Astrocyte (in vitro differentiated cells and primary cell): Measurements from ENCODE around the gene DHX29. TPM values are rescaled to one million over a fixed set of nuclear protein-coding genes. Genes with fewer than 3 reads are reported as not detected.
A peak's percentile ranks its signal among the peaks of the same experiment; 100 is the strongest.

Experiments used
- DNase-seq: peaks from one replicate; pipeline ENCODE4 v3.0.0-alpha.2; 2010; ENCODE audit warnings: low read depth
- FAIRE-seq: peaks from 2 replicates; lab custom pipeline; 2011; peaks lifted over from hg19 to GRCh38; lab: Jason Lieb, UNC
- H2AFZ ChIP-seq: 2 replicates; pipeline ENCODE4 v1.6.0; 2012; ENCODE audit warnings: low read depth, low read length, inconsistent platforms
- H3K27ac ChIP-seq: 2 replicates; pipeline ENCODE4 v1.5.1; 2011; ENCODE audit warnings: low read depth, low read length, inconsistent platforms
- H3K27me3 ChIP-seq: 2 replicates; pipeline ENCODE4 v1.6.0; 2011; ENCODE audit warnings: low read length, inconsistent platforms; ENCODE audit not compliant: insufficient read depth
- H3K36me3 ChIP-seq: 2 replicates; pipeline ENCODE4 v1.5.1; 2011; ENCODE audit warnings: low read length, inconsistent platforms; ENCODE audit not compliant: insufficient read depth
- H3K4me1 ChIP-seq: 2 replicates; pipeline ENCODE4 v1.5.1; 2011; ENCODE audit warnings: low read length, inconsistent platforms; ENCODE audit not compliant: insufficient read depth
- H3K4me2 ChIP-seq: 2 replicates; pipeline ENCODE4 v1.6.0; 2012; ENCODE audit warnings: low read length, inconsistent platforms
- H3K4me3 ChIP-seq: 2 replicates; pipeline ENCODE4 v1.5.1; 2011; ENCODE audit warnings: low read depth, mild to moderate bottlenecking, low read length, inconsistent platforms; ENCODE audit not compliant: insufficient read depth
- H3K79me2 ChIP-seq: 2 replicates; pipeline ENCODE4 v1.6.0; 2012; ENCODE audit warnings: mild to moderate bottlenecking, low read length, inconsistent platforms; ENCODE audit not compliant: insufficient read depth
- H3K9ac ChIP-seq: 2 replicates; pipeline ENCODE4 v1.6.0; 2012; ENCODE audit warnings: mild to moderate bottlenecking, low read length, inconsistent platforms
- H3K9me3 ChIP-seq: 2 replicates; pipeline ENCODE4 v1.5.1; 2012; ENCODE audit warnings: low read depth, mild to moderate bottlenecking, low read length, inconsistent platforms; ENCODE audit not compliant: insufficient read depth
- H4K20me1 ChIP-seq: 2 replicates; pipeline ENCODE4 v1.6.0; 2012; ENCODE audit warnings: low read length, inconsistent platforms; ENCODE audit not compliant: insufficient read depth
- H3K27ac Mint-ChIP-seq: one replicate; pipeline ENCODE4 v1.8.0; 2021; ENCODE audit warnings: mild to moderate bottlenecking, mixed read lengths; ENCODE audit not compliant: unreplicated experiment
- H3K27me3 Mint-ChIP-seq: one replicate; pipeline ENCODE4 v1.8.0; 2021; ENCODE audit warnings: low read depth, mixed read lengths; ENCODE audit not compliant: unreplicated experiment
- H3K36me3 Mint-ChIP-seq: one replicate; pipeline ENCODE4 v1.8.0; 2021; ENCODE audit warnings: low read depth, mixed read lengths; ENCODE audit not compliant: unreplicated experiment
- H3K4me1 Mint-ChIP-seq: one replicate; pipeline ENCODE4 v1.8.0; 2021; ENCODE audit warnings: low read depth, mixed read lengths; ENCODE audit not compliant: unreplicated experiment
- H3K4me3 Mint-ChIP-seq: one replicate; pipeline ENCODE4 v1.8.0; 2021; ENCODE audit warnings: mild to moderate bottlenecking, moderate library complexity, mixed read lengths; ENCODE audit not compliant: unreplicated experiment
- H3K9me3 Mint-ChIP-seq: one replicate; pipeline ENCODE4 v1.8.0; 2021; ENCODE audit warnings: mild to moderate bottlenecking, mixed read lengths; ENCODE audit not compliant: unreplicated experiment
- EZH2 ChIP-seq: IDR thresholded peaks from 2 replicates; pipeline ENCODE4 v1.6.1; 2012; ENCODE audit warnings: mild to moderate bottlenecking, low read length, inconsistent platforms; ENCODE audit not compliant: insufficient read depth
- total RNA-seq: library from RNA; stranded (reverse); gene quantifications from 2 replicates; pipeline ENCODE4 v1.2.1, GENCODE V29; 2021
- TF ChIP-seq, protein P1 (sequence below): IDR thresholded peaks from 2 replicates; pipeline ENCODE4 v1.5.1; 2011; ENCODE audit warnings: low read depth, mild to moderate bottlenecking, inconsistent platforms, low read length, moderate library complexity; ENCODE audit not compliant: insufficient read depth

The DHX29 gene
- total RNA-seq, 1 donor from 2014 or later = 27.0 TPM

DNA sequence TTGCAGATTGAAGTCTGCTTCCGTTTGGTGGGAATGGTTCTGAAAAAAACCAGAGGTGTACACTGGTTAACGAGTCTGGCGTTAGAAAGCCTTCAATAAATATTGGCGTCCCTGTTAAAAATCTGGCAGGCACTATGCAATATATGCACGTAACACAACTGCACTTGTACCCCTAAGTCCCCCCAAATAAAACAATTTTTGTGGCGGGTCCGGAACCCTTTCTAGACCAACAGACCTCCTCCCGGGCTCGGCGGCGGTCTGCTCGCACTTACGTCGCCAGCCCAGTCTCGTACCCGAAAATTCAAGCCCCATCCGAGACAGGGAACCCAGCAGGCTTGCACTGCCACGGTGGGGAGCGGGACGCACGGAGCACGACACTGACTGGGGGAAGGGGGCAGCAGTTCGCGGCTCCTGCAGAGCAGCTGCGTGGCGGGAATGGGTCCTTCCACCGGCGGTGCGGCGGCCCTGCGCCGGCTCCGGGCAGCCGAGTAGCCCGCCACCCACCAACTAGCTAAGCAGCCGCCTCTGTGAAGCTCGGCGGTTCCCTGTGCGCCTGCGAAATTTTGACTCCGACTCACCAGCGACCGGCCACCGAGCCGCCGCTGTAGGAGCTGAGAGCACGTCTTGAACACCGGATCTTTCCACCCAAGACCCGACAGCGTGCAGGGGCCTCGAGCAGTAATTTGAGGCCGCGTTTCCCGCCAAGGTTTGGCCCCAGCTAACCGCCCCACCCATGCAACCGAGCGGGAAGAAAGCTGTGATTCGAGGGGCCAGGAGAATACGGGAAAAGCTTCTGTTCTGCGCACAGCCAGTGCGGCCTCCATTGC is 84.3 kb downstream of the DHX29 start:
- Histone ChIP-seq H2AFZ (peak overlapping the region; percentile 35), H3K27me3 (peaks cover 90% of the 10 kb centered on the region), H3K4me3 (no peak overlapping the region), H4K20me1 (peaks cover 10% of the 10 kb centered on the region), H3K36me3 (no peaks in the 10 kb centered on the region), H3K4me2 (peak overlapping the region; percentile 60), H3K9me3 (peaks cover 2% of the 10 kb centered on the region), H3K79me2 (no peaks in the 10 kb centered on the region), H3K27ac (no peak overlapping the region), H3K4me1 (peaks cover 18% of the 10 kb centered on the region), H3K9ac (no peak overlapping the region)
- Mint-ChIP-seq H3K27ac (no peak overlapping the region), H3K4me3 (no peak overlapping the region), H3K36me3 (no peaks in the 10 kb centered on the region), H3K4me1 (peaks cover 5% of the 10 kb centered on the region), H3K9me3 (peaks cover 12% of the 10 kb centered on the region), H3K27me3 (peaks cover 83% of the 10 kb centered on the region)
- peak; percentile 99 for TF ChIP-seq EZH2
- TF ChIP-seq, protein P1, sequence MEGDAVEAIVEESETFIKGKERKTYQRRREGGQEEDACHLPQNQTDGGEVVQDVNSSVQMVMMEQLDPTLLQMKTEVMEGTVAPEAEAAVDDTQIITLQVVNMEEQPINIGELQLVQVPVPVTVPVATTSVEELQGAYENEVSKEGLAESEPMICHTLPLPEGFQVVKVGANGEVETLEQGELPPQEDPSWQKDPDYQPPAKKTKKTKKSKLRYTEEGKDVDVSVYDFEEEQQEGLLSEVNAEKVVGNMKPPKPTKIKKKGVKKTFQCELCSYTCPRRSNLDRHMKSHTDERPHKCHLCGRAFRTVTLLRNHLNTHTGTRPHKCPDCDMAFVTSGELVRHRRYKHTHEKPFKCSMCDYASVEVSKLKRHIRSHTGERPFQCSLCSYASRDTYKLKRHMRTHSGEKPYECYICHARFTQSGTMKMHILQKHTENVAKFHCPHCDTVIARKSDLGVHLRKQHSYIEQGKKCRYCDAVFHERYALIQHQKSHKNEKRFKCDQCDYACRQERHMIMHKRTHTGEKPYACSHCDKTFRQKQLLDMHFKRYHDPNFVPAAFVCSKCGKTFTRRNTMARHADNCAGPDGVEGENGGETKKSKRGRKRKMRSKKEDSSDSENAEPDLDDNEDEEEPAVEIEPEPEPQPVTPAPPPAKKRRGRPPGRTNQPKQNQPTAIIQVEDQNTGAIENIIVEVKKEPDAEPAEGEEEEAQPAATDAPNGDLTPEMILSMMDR = no peak
- FAIRE-seq (no peak), DNase-seq (no peak)

DNA sequence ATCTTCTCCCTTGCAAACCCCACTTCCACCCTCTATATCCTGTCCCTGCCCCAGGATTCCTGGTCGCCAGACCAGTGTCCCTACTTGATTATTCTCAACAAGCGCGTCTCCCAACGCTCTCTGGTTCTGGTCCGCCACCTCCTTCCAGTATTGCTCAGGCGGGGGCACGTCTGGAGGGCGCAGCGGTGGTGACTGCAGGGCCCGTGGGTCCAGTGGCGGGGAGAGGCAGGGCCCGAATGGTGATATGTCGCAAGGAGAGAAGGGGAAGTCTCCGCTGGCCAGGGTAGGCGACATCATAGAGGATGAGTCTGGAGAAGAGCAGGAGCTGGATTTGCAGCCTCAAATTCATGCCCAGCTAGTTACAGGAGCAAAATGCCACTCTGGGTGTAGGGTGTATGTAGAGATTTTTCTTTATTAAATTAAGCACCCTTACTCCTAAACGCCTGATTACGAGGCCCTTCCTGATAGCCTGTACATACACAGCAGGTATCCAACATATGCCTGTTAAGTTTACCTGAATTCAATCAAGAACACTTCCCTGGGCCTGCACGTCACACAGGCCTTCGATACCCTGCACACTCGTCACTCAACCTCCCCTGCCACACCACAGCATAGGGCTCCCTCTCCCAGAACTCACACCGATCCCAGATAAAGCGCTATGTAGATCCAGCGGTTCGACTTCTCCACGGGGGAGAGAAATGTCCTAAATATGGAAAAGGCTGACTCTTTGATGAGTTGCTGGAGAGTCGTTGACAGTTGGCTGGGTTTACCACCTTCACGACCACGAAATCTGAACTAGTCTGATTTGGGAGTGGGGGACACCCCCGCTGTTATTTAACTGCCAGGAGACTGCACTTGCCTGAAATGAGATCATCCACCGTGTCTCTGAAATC is 85.2 kb downstream of the DHX29 start:
- TF ChIP-seq, protein P1 = no peak
- TF ChIP-seq EZH2 = no peak
- H3K27me3 Mint-ChIP-seq = peaks cover 77% of the 10 kb centered on the region
- peaks cover 12% of the 10 kb centered on the region for H3K9me3 Mint-ChIP-seq
- no peak overlapping the region for H3K9ac ChIP-seq
- DNase-seq (no peak), FAIRE-seq (no peak)
- no peak overlapping the region for H3K4me3 ChIP-seq
- peaks cover 2% of the 10 kb centered on the region for H3K9me3 ChIP-seq
- peaks cover 18% of the 10 kb centered on the region for H3K4me1 ChIP-seq
- no peak overlapping the region for H3K27ac Mint-ChIP-seq
- H4K20me1 ChIP-seq = peaks cover 6% of the 10 kb centered on the region
- H3K27ac ChIP-seq = no peak overlapping the region
- no peak overlapping the region for H3K4me3 Mint-ChIP-seq
- H3K27me3 ChIP-seq = peaks cover 89% of the 10 kb centered on the region
- H3K79me2 ChIP-seq = no peaks in the 10 kb centered on the region
- H3K36me3 ChIP-seq = no peaks in the 10 kb centered on the region
- no peaks in the 10 kb centered on the region for H3K36me3 Mint-ChIP-seq
- H3K4me1 Mint-ChIP-seq = peaks cover 4% of the 10 kb centered on the region
- peak overlapping the region; percentile 60 for H3K4me2 ChIP-seq
- H2AFZ ChIP-seq = no peak overlapping the region
